Gastrocnemius medialis (tissue), 4 donors: ENCODE measurements around the gene LDLRAP1. TPM values are rescaled to one million over a fixed set of nuclear protein-coding genes. Genes with fewer than 3 reads are reported as not detected.
"Not testable (repeated sequence)": the region's sequence is repeated elsewhere in the genome, so short reads cannot be mapped to it uniquely, and the experiment has no call there.

ENCODE experiments used
- ATAC-seq, 2 donors: fragments of 150-250 bp; one replicate each; pipeline ENCODE4 v1.9.1; 2016
- DNase-seq, 2 donors: peaks; one replicate each; pipeline ENCODE4 v3.0.0-alpha.2; 2019
- H3K27ac ChIP-seq, 4 donors: fragments of 200-600 bp; sonication (generic); 1 replicate in 1 of 4; 2 replicates in 3 of 4; pipeline ENCODE4 v1.5.1; 2016 to 2018; ENCODE audit warnings: mild to moderate bottlenecking in 2 of 4, moderate library complexity in 1 of 4
- H3K27me3 ChIP-seq, 3 donors: fragments of 200-600 bp; sonication (generic) in 2 of 3; 1 replicate in 1 of 3; 2 replicates in 2 of 3; pipeline versions ENCODE4 v1.5.1 to v1.6.0; 2016 to 2019; ENCODE audit warnings: mild to moderate bottlenecking in 1 of 3, moderate library complexity in 1 of 3
- H3K36me3 ChIP-seq, 2 donors: fragments of 200-600 bp; sonication (generic) in 1 of 2; one replicate each; pipeline ENCODE4 v1.5.1; 2017 to 2018
- H3K4me1 ChIP-seq, 2 donors: fragments of 200-600 bp; sonication (generic) in 1 of 2; one replicate each; pipeline ENCODE4 v1.5.1; 2016 to 2017; ENCODE audit warnings: mild to moderate bottlenecking in 2 of 2
- H3K4me3 ChIP-seq, 4 donors: fragments of 200-600 bp; sonication (generic) in 3 of 4; 1 replicate in 1 of 4; 2 replicates in 3 of 4; pipeline ENCODE4 v1.5.1; 2016 to 2019; ENCODE audit warnings: mild to moderate bottlenecking in 2 of 4
- H3K9me3 ChIP-seq, 3 donors: fragments of 200-600 bp; sonication (generic) in 2 of 3; 1 replicate in 1 of 3; 2 replicates in 2 of 3; pipeline ENCODE4 v1.5.1; 2016 to 2019
- POLR2A ChIP-seq, 2 donors: fragments of 450-650 bp; IDR thresholded peaks; one replicate each; pipeline ENCODE4 v1.6.1; 2017; ENCODE audit warnings: antibody characterized with exemption in 2 of 2, mild to moderate bottlenecking in 2 of 2, moderate library complexity in 2 of 2
- in situ Hi-C, 4 donors: fragments of 200-750 bp; cut with MboI; loops; one replicate each; pipeline versions ENCODE4 v1.15.0 to v1.8.0; 2017; ENCODE audit warnings: low sequenced_read_pairs in 4 of 4
- intact Hi-C: fragments of 100-400 bp; cut with DNase I; formaldehyde crosslinking; loops from one replicate; pipeline ENCODE4 v1.15.1; 2023; ENCODE audit warnings: low total_unique reads
- total RNA-seq, 4 donors: library from RNA; depleted of rRNA; stranded (reverse); fragments of >200 nt; gene quantifications; one replicate each; pipeline versions ENCODE4 v1.1.0 to v1.2.3, GENCODE V29; 2016
- TF ChIP-seq, protein P1 (sequence below), 5 experiments: fragments of 450-650 bp in 3 of 5; fragments of 200-600 bp in 2 of 5; sonication (generic) in 2 of 5; IDR thresholded peaks in 4 of 5; conservative IDR thresholded peaks in 1 of 5; 1 replicate in 4 of 5; 2 replicates in 1 of 5; pipeline ENCODE4 v1.5.1; 2016 to 2019; ENCODE audit warnings: antibody characterized with exemption in 5 of 5, mild to moderate bottlenecking in 3 of 5, moderate library complexity in 3 of 5

LDLRAP1 gene
- total RNA-seq, 4 donors from 2014 or later = 10.0 to 17.9 (median 14.2) TPM

- TF ChIP-seq, protein P1, sequence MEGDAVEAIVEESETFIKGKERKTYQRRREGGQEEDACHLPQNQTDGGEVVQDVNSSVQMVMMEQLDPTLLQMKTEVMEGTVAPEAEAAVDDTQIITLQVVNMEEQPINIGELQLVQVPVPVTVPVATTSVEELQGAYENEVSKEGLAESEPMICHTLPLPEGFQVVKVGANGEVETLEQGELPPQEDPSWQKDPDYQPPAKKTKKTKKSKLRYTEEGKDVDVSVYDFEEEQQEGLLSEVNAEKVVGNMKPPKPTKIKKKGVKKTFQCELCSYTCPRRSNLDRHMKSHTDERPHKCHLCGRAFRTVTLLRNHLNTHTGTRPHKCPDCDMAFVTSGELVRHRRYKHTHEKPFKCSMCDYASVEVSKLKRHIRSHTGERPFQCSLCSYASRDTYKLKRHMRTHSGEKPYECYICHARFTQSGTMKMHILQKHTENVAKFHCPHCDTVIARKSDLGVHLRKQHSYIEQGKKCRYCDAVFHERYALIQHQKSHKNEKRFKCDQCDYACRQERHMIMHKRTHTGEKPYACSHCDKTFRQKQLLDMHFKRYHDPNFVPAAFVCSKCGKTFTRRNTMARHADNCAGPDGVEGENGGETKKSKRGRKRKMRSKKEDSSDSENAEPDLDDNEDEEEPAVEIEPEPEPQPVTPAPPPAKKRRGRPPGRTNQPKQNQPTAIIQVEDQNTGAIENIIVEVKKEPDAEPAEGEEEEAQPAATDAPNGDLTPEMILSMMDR (IDR thresholded peaks at IDR 0.05 in 4 of 5, conservative IDR thresholded peaks at IDR 0.05 in 1 of 5) = no peak
- TF ChIP-seq POLR2A (IDR thresholded peaks at IDR 0.05) = no peak
- Histone ChIP-seq H3K4me1 (peaks cover 12 to 13% of the 10 kb centered on the region in 2 donors), H3K27ac (peak overlapping the region in 2 of 4 donors; percentile 47 to 51), H3K9me3 (no peaks in the 10 kb centered on the region), H3K4me3 (no peak overlapping the region), H3K36me3 (peaks cover 0 to 22% of the 10 kb centered on the region in 2 donors), H3K27me3 (no peaks in the 10 kb centered on the region)
- DNase-seq (no peak), ATAC-seq (no peak)
- intact Hi-C loops (loop anchor here (2.0 kb wide), 1 partner anchor 40 kb away; the partner anchor contains the start of gene LDLRAP1), in situ Hi-C loops (no loop called here)
These were observed 40.4 kb upstream of the LDLRAP1 start for GRCh38 chr1:25502957-25503356.

- peaks cover 12 to 13% of the 10 kb centered on the region in 2 donors for H3K4me1 ChIP-seq
- H3K36me3 ChIP-seq = peaks cover 0 to 14% of the 10 kb centered on the region in 2 donors
- DNase-seq (peak; percentile 51 to 71), ATAC-seq (peak; percentile 85 to 86)
- H3K27ac ChIP-seq = peak overlapping the region in 3 of 4 donors; percentile 16 to 51 (median 47)
- H3K4me3 ChIP-seq = no peak overlapping the region
- no peaks in the 10 kb centered on the region for H3K9me3 ChIP-seq
- in situ Hi-C loops (no loop called here), intact Hi-C loops (loop anchor here (2.0 kb wide), 1 partner anchor 39 kb away; the partner anchor contains the start of gene LDLRAP1)
- H3K27me3 ChIP-seq = no peaks in the 10 kb centered on the region
- TF ChIP-seq, protein P1 (IDR thresholded peaks at IDR 0.05 in 4 of 5, conservative IDR thresholded peaks at IDR 0.05 in 1 of 5) = peak; percentile 60 to 80 (median 72)
- no peak for TF ChIP-seq POLR2A (IDR thresholded peaks at IDR 0.05)
These were observed 39.6 kb upstream of the LDLRAP1 start for GRCh38 chr1:25503551-25504426.

- Histone ChIP-seq H3K36me3 (peaks cover 0 to 2% of the 10 kb centered on the region in 2 donors), H3K4me3 (no peak overlapping the region), H3K27me3 (no peaks in the 10 kb centered on the region), H3K27ac (no peak overlapping the region), H3K4me1 (peaks cover 12 to 13% of the 10 kb centered on the region in 2 donors), H3K9me3 (no peaks in the 10 kb centered on the region)
- in situ Hi-C loops (no loop called here), intact Hi-C loops (no loop called here)
- ATAC-seq = no peak
- TF ChIP-seq POLR2A (IDR thresholded peaks at IDR 0.05) = no peak
- TF ChIP-seq, protein P1 (IDR thresholded peaks at IDR 0.05 in 4 of 5, conservative IDR thresholded peaks at IDR 0.05 in 1 of 5) = no peak
- no peak for DNase-seq
These were observed 38.5 kb upstream of the LDLRAP1 start for GRCh38 chr1:25504706-25505595.

GRCh38 chr1:25505656-25506385 is 37.6 kb upstream of the LDLRAP1 start:
- DNase-seq (no peak), ATAC-seq (no peak)
- intact Hi-C loops (no loop called here), in situ Hi-C loops (no loop called here)
- Histone ChIP-seq H3K36me3 (no peaks in the 10 kb centered on the region), H3K27me3 (no peaks in the 10 kb centered on the region), H3K27ac (no peak overlapping the region), H3K9me3 (no peaks in the 10 kb centered on the region), H3K4me3 (no peak overlapping the region), H3K4me1 (peaks cover 10% of the 10 kb centered on the region in 2 donors)
- no peak for TF ChIP-seq POLR2A (IDR thresholded peaks at IDR 0.05)
- TF ChIP-seq, protein P1 (IDR thresholded peaks at IDR 0.05 in 4 of 5, conservative IDR thresholded peaks at IDR 0.05 in 1 of 5) = no peak

GRCh38 chr1:25506566-25507463 is 36.6 kb upstream of the LDLRAP1 start:
- H3K4me3 ChIP-seq, H3K27ac ChIP-seq, ATAC-seq, DNase-seq, H3K27me3 ChIP-seq, in situ Hi-C loops, H3K4me1 ChIP-seq, intact Hi-C loops, H3K36me3 ChIP-seq, H3K9me3 ChIP-seq: not testable (repeated sequence)
